HG03159 (cell line): ENCODE measurements around the gene XXYLT1.

Experiments used
- ATAC-seq: cut with Tn5 transposase; IDR thresholded peaks from one replicate; pipeline ENCODE4 v1.9.1; 2021; ENCODE audit warnings: mild to moderate bottlenecking, moderate library complexity; ENCODE audit not compliant: unreplicated experiment

The XXYLT1 gene

GRCh38 chr3:195251336-195252065 lies 19.5 kb downstream of the XXYLT1 start:
- no peak for ATAC-seq

DNA sequence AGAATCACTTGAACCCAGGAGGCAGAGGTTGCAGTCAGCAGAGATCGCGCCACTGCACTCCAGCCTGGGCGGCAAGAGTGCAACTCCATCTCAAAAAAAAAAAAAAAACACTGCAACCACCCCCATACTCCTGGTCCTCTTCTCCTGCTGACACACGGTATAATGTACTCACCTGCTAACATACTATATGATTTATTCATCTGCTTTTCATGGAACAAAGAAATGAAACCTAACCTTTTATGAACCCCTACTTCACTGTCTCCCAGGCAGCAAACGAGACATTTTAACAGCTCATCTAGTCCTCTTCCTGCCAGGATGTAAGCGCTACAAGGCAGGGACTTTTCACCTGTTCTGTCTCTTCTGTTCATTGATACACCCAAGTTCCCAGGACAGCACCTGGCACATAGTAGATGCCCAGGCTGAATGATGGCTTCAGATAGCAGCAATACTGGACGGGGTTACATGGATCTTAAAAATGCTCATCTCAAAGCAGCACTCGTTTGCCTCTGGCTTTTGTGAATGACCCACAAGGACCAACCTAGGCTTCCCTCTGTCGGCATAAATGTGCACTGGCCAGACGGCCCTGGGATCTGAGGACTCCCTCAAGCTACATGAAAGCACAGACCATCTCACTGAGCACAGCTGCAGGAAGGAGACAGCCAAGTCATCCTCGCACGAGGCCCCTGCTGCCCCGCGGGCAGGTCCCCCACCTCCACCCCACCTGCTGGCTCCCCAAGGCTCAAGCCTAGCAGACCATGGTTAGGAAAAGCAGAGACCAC lies 20.3 kb downstream of the XXYLT1 start:
- ATAC-seq: no peak

GRCh38 chr3:195249858-195250464 lies 21.0 kb downstream of the XXYLT1 start:
- no peak for ATAC-seq

DNA sequence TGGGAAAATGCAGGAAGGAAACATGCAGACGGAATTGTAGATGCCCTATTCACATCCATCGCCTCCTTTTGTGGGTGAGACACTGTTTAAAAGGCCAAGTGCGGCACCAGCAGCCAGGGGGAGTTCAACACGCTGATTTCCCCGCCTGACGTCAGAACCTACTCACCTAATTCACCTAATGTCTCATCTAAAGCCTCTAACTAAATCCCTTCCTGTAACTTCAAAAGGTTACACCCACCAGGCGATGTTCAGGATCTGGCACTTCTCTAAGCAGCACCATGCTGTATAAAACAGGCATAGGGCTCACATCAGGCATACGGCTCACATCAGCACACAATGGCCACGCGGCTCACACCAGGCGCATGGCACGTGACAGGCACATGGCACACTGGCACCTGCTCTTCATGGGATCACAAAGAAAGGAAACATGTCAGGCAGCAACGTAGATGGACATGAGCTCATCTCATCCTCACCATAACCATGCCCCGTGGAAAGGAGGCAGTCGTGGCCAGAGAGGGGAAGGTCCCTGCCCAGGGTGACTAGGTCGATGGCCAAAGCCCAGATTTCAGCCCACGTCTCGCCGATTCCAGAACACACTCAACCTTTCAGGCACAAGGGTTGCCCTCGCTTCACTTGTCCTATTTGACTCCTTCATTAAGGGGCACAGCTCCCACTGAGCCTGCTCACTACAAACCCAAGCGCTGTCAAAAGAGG lies 21.7 kb downstream of the XXYLT1 start:
- no peak for ATAC-seq

DNA sequence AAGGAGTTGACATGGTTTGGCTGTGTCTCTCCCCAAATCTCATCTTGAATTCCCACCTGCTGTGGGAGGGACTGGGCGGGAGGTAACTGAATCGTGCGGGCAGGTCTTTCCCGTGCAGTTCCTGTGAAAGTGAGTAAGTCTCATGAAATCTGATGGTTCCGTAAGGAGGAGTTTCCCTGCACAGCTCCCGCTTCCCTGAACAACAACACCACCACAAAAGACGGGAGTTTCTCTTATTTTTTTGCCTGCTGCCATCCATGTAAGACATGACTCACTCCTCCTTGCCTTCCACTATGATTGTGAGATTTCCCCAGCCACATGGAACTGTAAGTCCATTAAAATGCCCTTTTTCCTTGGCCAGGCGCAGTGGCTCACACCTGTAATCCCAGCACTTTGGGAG lies 22.7 kb downstream of the XXYLT1 start:
- ATAC-seq: no peak

GRCh38 chr3:195247863-195248189 lies 23.1 kb downstream of the XXYLT1 start:
- ATAC-seq: no peak

GRCh38 chr3:195247086-195247862 lies 23.7 kb downstream of the XXYLT1 start:
- no peak for ATAC-seq

DNA sequence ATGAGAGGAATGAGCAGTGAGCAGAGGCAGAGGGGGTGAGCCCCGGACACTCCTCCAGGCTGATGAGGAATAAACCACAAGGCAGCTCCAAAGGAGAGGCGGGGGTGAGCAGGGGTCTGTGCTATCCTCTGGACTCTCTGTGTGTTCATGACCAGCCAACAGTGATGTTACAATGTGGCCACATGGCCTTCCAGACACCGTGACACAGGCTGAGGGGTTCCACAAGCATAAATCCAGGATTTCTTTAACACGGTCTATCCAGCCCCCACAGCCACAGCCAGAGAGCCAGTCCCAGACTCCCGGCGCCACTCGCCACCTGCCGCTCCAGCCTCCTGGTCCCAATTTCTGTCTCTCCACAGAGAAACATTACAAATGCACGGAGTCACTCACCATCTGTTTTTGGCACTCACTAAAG lies 24.4 kb downstream of the XXYLT1 start:
- no peak for ATAC-seq

- no peak for ATAC-seq
Measured at GRCh38 chr3:195245531-195245951, 25.4 kb downstream of the XXYLT1 start.

GRCh38 chr3:195241592-195242355 lies 29.2 kb downstream of the XXYLT1 start:
- no peak for ATAC-seq

- ATAC-seq: no peak
Measured at GRCh38 chr3:195240939-195241338, 30.0 kb downstream of the XXYLT1 start.

DNA sequence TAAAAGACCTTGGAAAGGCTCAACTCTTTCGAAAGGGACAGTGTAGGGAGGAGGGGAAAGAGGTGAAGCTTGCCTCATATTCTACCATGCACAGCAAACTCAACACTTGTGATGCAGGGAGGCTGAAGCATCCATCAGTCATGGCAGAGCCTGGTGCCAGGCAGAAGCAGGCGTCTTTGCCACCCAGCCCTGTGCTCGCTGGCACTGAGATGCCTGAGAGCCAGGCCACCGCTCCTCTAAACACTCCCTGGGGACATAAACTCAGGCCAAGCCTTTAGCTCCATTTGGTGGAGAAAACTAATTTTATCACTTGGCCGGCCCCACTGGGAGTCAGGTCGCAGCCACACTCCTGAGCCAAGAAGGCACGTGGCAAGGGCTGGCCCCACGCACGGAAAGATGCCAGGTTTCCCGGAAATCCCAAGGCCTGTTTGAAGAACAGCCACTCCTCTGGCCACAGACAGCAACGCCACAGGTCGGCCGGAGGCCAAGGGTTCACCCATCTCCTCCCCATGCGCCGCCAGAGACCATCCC lies 30.7 kb downstream of the XXYLT1 start:
- ATAC-seq: no peak

DNA sequence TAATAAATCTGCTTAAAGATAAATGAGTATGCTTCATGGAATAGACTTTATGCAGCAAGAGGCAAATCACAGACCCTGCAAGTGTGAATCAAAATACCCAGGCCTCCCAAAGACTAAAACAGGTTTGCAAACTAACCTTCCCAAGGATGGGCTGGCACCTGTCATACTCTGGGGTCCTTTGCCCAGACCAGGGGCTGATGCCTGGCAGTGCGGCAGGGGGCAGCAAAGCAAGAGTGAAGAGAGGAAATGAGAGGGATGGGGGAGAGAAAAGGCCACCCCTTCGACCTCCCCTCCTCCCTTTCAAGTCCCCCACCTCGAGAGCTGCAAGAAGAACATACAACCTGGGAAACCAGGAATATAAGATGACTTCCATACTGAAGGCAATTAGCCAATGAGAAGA lies 31.8 kb downstream of the XXYLT1 start:
- ATAC-seq: no peak

- no peak for ATAC-seq
Measured at GRCh38 chr3:195238586-195239118, 32.3 kb downstream of the XXYLT1 start.

GRCh38 chr3:195238081-195238571 lies 32.8 kb downstream of the XXYLT1 start:
- no peak for ATAC-seq

GRCh38 chr3:195236801-195237570 lies 34.0 kb downstream of the XXYLT1 start:
- ATAC-seq: no peak

- no peak for ATAC-seq
Measured at GRCh38 chr3:195236076-195236798, 34.7 kb downstream of the XXYLT1 start.

- no peak for ATAC-seq
Measured at GRCh38 chr3:195230244-195230643, 40.7 kb downstream of the XXYLT1 start.
